SK-N-SH treated with all-trans-retinoic acid at 6 μM for 48 hours (cell line): Measurements from ENCODE around the gene MATN4.

ENCODE experiments used
- ATAC-seq: fragments of 200-7000 bp; cut with Tn5 transposase; 3 replicates; pipeline ENCODE4 v1.9.1; 2020; ENCODE audit warnings: mild to moderate bottlenecking, moderate library complexity
- ARNTL ChIP-seq: fragments of 450-650 bp; formaldehyde crosslinking; IDR thresholded peaks from 2 replicates; pipeline ENCODE4 v1.5.0; 2020; ENCODE audit warnings: low read depth, mild to moderate bottlenecking, moderate library complexity, borderline replicate concordance
- CSDC2 ChIP-seq: fragments of 250-450 bp; sonication (Bioruptor Pico); IDR thresholded peaks from 2 replicates; pipeline ENCODE4 v1.5.0; 2020; ENCODE audit warnings: mild to moderate bottlenecking, moderate library complexity
- GLIS3 ChIP-seq: fragments of 250-450 bp; sonication (Bioruptor Pico); IDR thresholded peaks from 2 replicates; pipeline ENCODE4 v1.5.0; 2020; ENCODE audit warnings: mild to moderate bottlenecking, moderate library complexity
- ISL1 ChIP-seq: fragments of 250-450 bp; sonication (Bioruptor Pico); IDR thresholded peaks from 2 replicates; pipeline ENCODE4 v2.1.2; 2022; ENCODE audit warnings: mild to moderate bottlenecking, moderate library complexity
- OSR1 ChIP-seq: fragments of 250-450 bp; sonication (Bioruptor Pico); IDR thresholded peaks from 2 replicates; pipeline ENCODE4 v1.8.0; 2022; ENCODE audit warnings: moderate library complexity, mild to moderate bottlenecking, inconsistent platforms
- PPARA ChIP-seq: fragments of 250-450 bp; sonication (Bioruptor Pico); IDR thresholded peaks from 2 replicates; pipeline ENCODE4 v1.5.0; 2020; ENCODE audit warnings: mild to moderate bottlenecking, borderline replicate concordance
- RARB ChIP-seq: fragments of 250-450 bp; sonication (Bioruptor Pico); IDR thresholded peaks from 2 replicates; pipeline ENCODE4 v1.8.0; 2021; ENCODE audit warnings: mild to moderate bottlenecking, moderate library complexity
- SNAI2 ChIP-seq: fragments of 250-450 bp; sonication (Bioruptor Pico); IDR thresholded peaks from 2 replicates; pipeline ENCODE4 v1.5.0; 2020; ENCODE audit warnings: mild to moderate bottlenecking, moderate library complexity
- TCF4 ChIP-seq: fragments of 250-450 bp; sonication (Bioruptor Pico); IDR thresholded peaks from 2 replicates; pipeline ENCODE4 v1.8.0; 2021; ENCODE audit warnings: mild to moderate bottlenecking, moderate library complexity, borderline replicate concordance
- TOX ChIP-seq: fragments of 250-450 bp; sonication (Bioruptor Pico); IDR thresholded peaks from 2 replicates; pipeline ENCODE4 v1.8.0; 2021; ENCODE audit warnings: mild to moderate bottlenecking, moderate library complexity, borderline replicate concordance
- ZC3H10 ChIP-seq: fragments of 250-450 bp; sonication (Bioruptor Pico); IDR thresholded peaks from 2 replicates; pipeline ENCODE4 v1.5.1; 2021; ENCODE audit warnings: mild to moderate bottlenecking, moderate library complexity
- ZFP3 ChIP-seq: fragments of 250-450 bp; sonication (Bioruptor Pico); IDR thresholded peaks from 2 replicates; pipeline ENCODE4 v1.5.0; 2020; ENCODE audit warnings: mild to moderate bottlenecking, moderate library complexity
- ZFP30 ChIP-seq: fragments of 450-650 bp; formaldehyde crosslinking; IDR thresholded peaks from 2 replicates; pipeline ENCODE4 v1.5.0; 2022; ENCODE audit warnings: mild to moderate bottlenecking, moderate library complexity
- ZNF70 ChIP-seq: fragments of 450-650 bp; formaldehyde crosslinking; IDR thresholded peaks from 2 replicates; pipeline ENCODE4 v1.5.0; 2020; ENCODE audit warnings: mild to moderate bottlenecking, moderate library complexity
- ZNF8 ChIP-seq: fragments of 450-650 bp; formaldehyde crosslinking; IDR thresholded peaks from 2 replicates; pipeline ENCODE4 v1.5.0; 2020; ENCODE audit warnings: mild to moderate bottlenecking, moderate library complexity
- TF ChIP-seq, protein P1 (sequence below): fragments of 250-450 bp; sonication (Bioruptor Pico); IDR thresholded peaks from 2 replicates; pipeline ENCODE4 v1.5.1; 2020; ENCODE audit warnings: low read depth, mild to moderate bottlenecking, moderate library complexity
- TF ChIP-seq, protein P2 (sequence below): fragments of 250-450 bp; sonication (Bioruptor Pico); IDR thresholded peaks from 2 replicates; pipeline ENCODE4 v1.5.0; 2020; ENCODE audit warnings: mild to moderate bottlenecking, moderate library complexity
- TF ChIP-seq, protein P3 (sequence below): fragments of 250-450 bp; sonication (Bioruptor Pico); IDR thresholded peaks from 2 replicates; pipeline ENCODE4 v1.5.1; 2021; ENCODE audit warnings: mild to moderate bottlenecking, moderate library complexity
- TF ChIP-seq, protein P4 (sequence below): fragments of 250-450 bp; sonication (Bioruptor Pico); IDR thresholded peaks from 2 replicates; pipeline ENCODE4 v1.8.0; 2020; ENCODE audit warnings: mild to moderate bottlenecking, moderate library complexity, borderline replicate concordance

Gene MATN4

DNA sequence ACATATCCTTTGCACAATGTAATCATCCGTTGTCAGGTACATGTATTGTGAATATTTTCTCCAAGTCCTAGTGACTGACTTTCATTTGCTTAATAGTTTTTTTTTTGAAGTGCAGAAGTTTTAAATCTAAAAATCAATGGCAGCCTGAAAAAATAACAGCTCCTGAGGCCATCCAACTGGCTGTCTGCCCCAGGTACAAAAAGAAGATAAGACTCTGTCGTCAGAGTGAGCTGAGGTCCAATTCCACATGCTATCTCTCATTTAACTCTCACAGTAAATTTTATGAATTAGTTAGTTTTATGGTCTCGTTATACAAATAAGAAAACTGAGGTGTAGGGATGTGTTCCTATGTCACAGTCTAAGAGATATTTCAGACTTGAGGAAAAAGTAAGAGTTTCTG is 32.8 kb downstream of the MATN4 start:
- TF ChIP-seq ZNF70 (CRISPR knock-in tag) (no peak), ZNF8 (CRISPR knock-in tag) (no peak), TCF4 (CRISPR knock-in tag) (no peak), ZC3H10 (CRISPR knock-in tag) (no peak), TOX (no peak), OSR1 (no peak), GLIS3 (CRISPR knock-in tag) (no peak), ARNTL (CRISPR knock-in tag) (no peak), ISL1 (CRISPR knock-in tag) (no peak), SNAI2 (no peak), ZFP30 (CRISPR knock-in tag) (no peak), ZFP3 (CRISPR knock-in tag) (no peak), PPARA (CRISPR knock-in tag) (no peak), RARB (CRISPR knock-in tag) (no peak), CSDC2 (CRISPR knock-in tag) (no peak)
- TF ChIP-seq, protein P1, sequence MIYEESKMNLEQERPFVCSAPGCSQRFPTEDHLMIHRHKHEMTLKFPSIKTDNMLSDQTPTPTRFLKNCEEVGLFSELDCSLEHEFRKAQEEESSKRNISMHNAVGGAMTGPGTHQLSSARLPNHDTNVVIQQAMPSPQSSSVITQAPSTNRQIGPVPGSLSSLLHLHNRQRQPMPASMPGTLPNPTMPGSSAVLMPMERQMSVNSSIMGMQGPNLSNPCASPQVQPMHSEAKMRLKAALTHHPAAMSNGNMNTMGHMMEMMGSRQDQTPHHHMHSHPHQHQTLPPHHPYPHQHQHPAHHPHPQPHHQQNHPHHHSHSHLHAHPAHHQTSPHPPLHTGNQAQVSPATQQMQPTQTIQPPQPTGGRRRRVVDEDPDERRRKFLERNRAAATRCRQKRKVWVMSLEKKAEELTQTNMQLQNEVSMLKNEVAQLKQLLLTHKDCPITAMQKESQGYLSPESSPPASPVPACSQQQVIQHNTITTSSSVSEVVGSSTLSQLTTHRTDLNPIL (CRISPR knock-in tag), result no peak
- TF ChIP-seq, protein P2, sequence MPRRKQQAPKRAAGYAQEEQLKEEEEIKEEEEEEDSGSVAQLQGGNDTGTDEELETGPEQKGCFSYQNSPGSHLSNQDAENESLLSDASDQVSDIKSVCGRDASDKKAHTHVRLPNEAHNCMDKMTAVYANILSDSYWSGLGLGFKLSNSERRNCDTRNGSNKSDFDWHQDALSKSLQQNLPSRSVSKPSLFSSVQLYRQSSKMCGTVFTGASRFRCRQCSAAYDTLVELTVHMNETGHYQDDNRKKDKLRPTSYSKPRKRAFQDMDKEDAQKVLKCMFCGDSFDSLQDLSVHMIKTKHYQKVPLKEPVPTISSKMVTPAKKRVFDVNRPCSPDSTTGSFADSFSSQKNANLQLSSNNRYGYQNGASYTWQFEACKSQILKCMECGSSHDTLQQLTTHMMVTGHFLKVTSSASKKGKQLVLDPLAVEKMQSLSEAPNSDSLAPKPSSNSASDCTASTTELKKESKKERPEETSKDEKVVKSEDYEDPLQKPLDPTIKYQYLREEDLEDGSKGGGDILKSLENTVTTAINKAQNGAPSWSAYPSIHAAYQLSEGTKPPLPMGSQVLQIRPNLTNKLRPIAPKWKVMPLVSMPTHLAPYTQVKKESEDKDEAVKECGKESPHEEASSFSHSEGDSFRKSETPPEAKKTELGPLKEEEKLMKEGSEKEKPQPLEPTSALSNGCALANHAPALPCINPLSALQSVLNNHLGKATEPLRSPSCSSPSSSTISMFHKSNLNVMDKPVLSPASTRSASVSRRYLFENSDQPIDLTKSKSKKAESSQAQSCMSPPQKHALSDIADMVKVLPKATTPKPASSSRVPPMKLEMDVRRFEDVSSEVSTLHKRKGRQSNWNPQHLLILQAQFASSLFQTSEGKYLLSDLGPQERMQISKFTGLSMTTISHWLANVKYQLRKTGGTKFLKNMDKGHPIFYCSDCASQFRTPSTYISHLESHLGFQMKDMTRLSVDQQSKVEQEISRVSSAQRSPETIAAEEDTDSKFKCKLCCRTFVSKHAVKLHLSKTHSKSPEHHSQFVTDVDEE (CRISPR knock-in tag), result no peak
- TF ChIP-seq, protein P3, sequence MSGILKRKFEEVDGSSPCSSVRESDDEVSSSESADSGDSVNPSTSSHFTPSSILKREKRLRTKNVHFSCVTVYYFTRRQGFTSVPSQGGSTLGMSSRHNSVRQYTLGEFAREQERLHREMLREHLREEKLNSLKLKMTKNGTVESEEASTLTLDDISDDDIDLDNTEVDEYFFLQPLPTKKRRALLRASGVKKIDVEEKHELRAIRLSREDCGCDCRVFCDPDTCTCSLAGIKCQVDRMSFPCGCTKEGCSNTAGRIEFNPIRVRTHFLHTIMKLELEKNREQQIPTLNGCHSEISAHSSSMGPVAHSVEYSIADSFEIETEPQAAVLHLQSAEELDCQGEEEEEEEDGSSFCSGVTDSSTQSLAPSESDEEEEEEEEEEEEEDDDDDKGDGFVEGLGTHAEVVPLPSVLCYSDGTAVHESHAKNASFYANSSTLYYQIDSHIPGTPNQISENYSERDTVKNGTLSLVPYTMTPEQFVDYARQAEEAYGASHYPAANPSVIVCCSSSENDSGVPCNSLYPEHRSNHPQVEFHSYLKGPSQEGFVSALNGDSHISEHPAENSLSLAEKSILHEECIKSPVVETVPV, result no peak
- TF ChIP-seq, all 23 proteins: peak for 0
- ATAC-seq, result no peak

DNA sequence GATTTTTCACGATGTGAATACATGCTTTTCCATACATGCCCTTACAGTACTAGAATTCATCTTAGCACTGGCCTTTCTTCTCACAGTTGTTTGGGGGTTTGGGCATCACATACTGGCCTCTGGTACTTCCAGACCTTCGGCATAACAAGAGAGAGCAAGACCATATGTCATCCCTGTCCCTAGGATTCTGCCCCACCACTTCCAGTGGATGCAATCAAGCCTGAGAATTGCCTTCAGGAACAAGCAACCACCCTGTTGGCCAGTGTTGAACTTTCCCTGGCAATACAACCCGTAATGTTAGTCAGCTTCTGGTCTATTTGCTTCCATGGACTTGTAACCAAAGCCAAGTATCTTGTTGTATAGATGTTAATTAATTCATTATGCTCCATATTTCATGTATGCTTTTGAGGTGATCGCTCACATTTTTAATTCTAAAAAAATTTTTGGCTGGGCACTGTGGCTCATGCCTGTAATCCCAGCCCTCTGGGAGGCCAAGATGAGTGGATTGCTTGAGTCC is 38.3 kb downstream of the MATN4 start:
- ATAC-seq, result no peak
- TF ChIP-seq ARNTL (CRISPR knock-in tag), result no peak
- TF ChIP-seq, protein P1 (CRISPR knock-in tag), result no peak
- TF ChIP-seq, all 23 proteins: peak for 0

DNA sequence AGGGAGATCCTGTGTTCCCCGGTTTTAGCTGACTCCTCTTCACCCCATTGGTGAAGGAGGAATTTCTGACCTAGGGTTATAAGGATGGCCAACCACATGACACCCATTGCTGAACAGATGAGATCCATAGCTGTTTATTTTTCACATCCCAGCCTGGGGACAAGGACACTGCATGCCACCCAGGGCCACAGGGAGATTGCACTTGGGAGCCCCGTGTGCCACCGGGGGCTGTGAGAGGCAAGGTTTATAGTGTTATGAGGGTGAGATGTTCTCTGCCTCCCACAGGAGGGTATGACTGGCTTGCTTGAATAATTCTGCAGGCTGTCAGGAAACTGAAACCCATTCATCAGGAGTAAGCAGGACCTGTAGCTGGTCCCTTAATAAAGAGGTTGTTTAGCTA is 39.0 kb downstream of the MATN4 start:
- TF ChIP-seq SNAI2 (no peak), RARB (CRISPR knock-in tag) (no peak), OSR1 (no peak), GLIS3 (CRISPR knock-in tag) (no peak), PPARA (CRISPR knock-in tag) (no peak), ARNTL (CRISPR knock-in tag) (no peak)
- TF ChIP-seq, protein P1 (CRISPR knock-in tag), result no peak
- TF ChIP-seq, protein P4, sequence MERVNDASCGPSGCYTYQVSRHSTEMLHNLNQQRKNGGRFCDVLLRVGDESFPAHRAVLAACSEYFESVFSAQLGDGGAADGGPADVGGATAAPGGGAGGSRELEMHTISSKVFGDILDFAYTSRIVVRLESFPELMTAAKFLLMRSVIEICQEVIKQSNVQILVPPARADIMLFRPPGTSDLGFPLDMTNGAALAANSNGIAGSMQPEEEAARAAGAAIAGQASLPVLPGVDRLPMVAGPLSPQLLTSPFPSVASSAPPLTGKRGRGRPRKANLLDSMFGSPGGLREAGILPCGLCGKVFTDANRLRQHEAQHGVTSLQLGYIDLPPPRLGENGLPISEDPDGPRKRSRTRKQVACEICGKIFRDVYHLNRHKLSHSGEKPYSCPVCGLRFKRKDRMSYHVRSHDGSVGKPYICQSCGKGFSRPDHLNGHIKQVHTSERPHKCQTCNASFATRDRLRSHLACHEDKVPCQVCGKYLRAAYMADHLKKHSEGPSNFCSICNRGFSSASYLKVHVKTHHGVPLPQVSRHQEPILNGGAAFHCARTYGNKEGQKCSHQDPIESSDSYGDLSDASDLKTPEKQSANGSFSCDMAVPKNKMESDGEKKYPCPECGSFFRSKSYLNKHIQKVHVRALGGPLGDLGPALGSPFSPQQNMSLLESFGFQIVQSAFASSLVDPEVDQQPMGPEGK (CRISPR knock-in tag), result no peak
- no peak for ATAC-seq
